Endothelial cell of umbilical vein (primary cell): ENCODE data around the gene BTBD10. TPM values are rescaled to one million over a fixed set of nuclear protein-coding genes. Genes with fewer than 3 reads are reported as not detected.

Source experiments
- BruUV-seq: library from RNA; stranded (reverse); fragments of 400-500 nt; replicated peaks from 2 replicates; lab custom pipeline; 2021; lab: Mats Ljungman, UMichigan
- CTCF ChIA-PET: fragments of 300-600, 350-600 bp; sonication (Branson Sonifier 250); formaldehyde crosslinking; loops from one replicate; lab custom pipeline; 2021; ENCODE audit warnings: antibody characterized with exemption, inconsistent platforms; lab: Charles Lee
- POLR2A ChIA-PET: fragments of 300-600, 350-600 bp; sonication (Branson Sonifier 250); formaldehyde crosslinking; loops from one replicate; lab custom pipeline; 2021; ENCODE audit warnings: antibody characterized with exemption, inconsistent platforms; lab: Charles Lee
- DNase-seq: peaks from one replicate; pipeline ENCODE4 v3.0.0-alpha.2; 2011; ENCODE audit warnings: low read depth, low spot score
- FAIRE-seq: peaks from 2 replicates; lab custom pipeline; 2011; peaks lifted over from hg19 to GRCh38; lab: Jason Lieb, UNC
- H2AFZ ChIP-seq: 2 replicates; pipeline ENCODE4 v1.6.0; 2012; ENCODE audit warnings: low read depth, low read length, control low read depth, inconsistent platforms
- H3K27ac ChIP-seq: 2 replicates; pipeline ENCODE4 v1.5.1; 2011; ENCODE audit warnings: low read depth, mild to moderate bottlenecking, control low read depth, low read length, moderate library complexity; ENCODE audit not compliant: insufficient read depth
- H3K27me3 ChIP-seq, 2 experiments: 2 replicates each; pipeline versions ENCODE4 v1.6.0 to v1.6.1; 2011; ENCODE audit warnings: low read length in 2 of 2, mixed read lengths in 1 of 2; ENCODE audit not compliant: control insufficient read depth in 2 of 2, insufficient read depth in 2 of 2
- H3K36me3 ChIP-seq, 2 experiments: 2 replicates in 1 of 2; 3 replicates in 1 of 2; pipeline ENCODE4 v1.5.1; 2011; ENCODE audit warnings: low read length in 2 of 2, mild to moderate bottlenecking in 1 of 2, moderate library complexity in 1 of 2; ENCODE audit not compliant: control insufficient read depth in 2 of 2, insufficient read depth in 2 of 2; ENCODE audit errors: extremely low read depth in 1 of 2
- H3K4me1 ChIP-seq: 3 replicates; pipeline ENCODE4 v1.5.1; 2011; ENCODE audit warnings: mild to moderate bottlenecking, low read length; ENCODE audit not compliant: control insufficient read depth, insufficient read depth; ENCODE audit errors: extremely low read depth
- H3K4me2 ChIP-seq: 2 replicates; pipeline ENCODE4 v1.6.1; 2011; ENCODE audit warnings: low read length, control low read depth, mixed read lengths; ENCODE audit not compliant: insufficient read depth
- H3K4me3 ChIP-seq, 3 experiments: fragments of 200-600 bp in 1 of 3; sonication (generic), shearing (Covaris generic) in 1 of 3; replicated peaks in 1 of 3; 2 replicates each; pipeline ENCODE4 v1.5.1; 2011 to 2016; ENCODE audit warnings: control low read depth in 3 of 3, low read length in 3 of 3, mild to moderate bottlenecking in 2 of 3, inconsistent platforms in 1 of 3, low read depth in 1 of 3, moderate library complexity in 1 of 3; ENCODE audit not compliant: insufficient read depth in 1 of 3
- H3K79me2 ChIP-seq: 2 replicates; pipeline ENCODE4 v1.6.0; 2012; ENCODE audit warnings: low read length, inconsistent platforms; ENCODE audit not compliant: control insufficient read depth, insufficient read depth
- H3K9ac ChIP-seq: replicated peaks from 2 replicates; pipeline ENCODE3; 2011; ENCODE audit warnings: low read length, control low read depth; ENCODE audit not compliant: insufficient read depth; ENCODE audit errors: extremely low read depth
- H3K9me1 ChIP-seq: replicated peaks from 3 replicates; pipeline ENCODE4 v1.6.0; 2011; ENCODE audit warnings: mild to moderate bottlenecking, low read length; ENCODE audit not compliant: control insufficient read depth, insufficient read depth; ENCODE audit errors: extremely low read depth
- H3K9me3 ChIP-seq: replicated peaks from 2 replicates; pipeline ENCODE4 v1.5.1; 2012; ENCODE audit warnings: low read length, inconsistent platforms; ENCODE audit not compliant: control insufficient read depth, insufficient read depth
- H4K20me1 ChIP-seq: replicated peaks from 2 replicates; pipeline ENCODE3; 2011; ENCODE audit warnings: mild to moderate bottlenecking, low read length; ENCODE audit not compliant: control insufficient read depth, insufficient read depth; ENCODE audit errors: extremely low read depth
- EZH2 ChIP-seq: IDR thresholded peaks from 2 replicates; pipeline ENCODE4 v1.6.1; 2012; ENCODE audit warnings: borderline replicate concordance, low read depth, mild to moderate bottlenecking, moderate library complexity, low read length, inconsistent platforms; ENCODE audit not compliant: severe bottlenecking
- FOS ChIP-seq: IDR thresholded peaks from 2 replicates; pipeline ENCODE4 v1.6.1; 2011; ENCODE audit warnings: mild to moderate bottlenecking, low read length, moderate library complexity, borderline replicate concordance; ENCODE audit not compliant: insufficient read depth
- GATA2 ChIP-seq: IDR thresholded peaks from 2 replicates; pipeline ENCODE4 v1.7.0; 2011; ENCODE audit warnings: low read depth, mild to moderate bottlenecking, moderate library complexity, mixed read lengths, low read length; ENCODE audit not compliant: insufficient read length, insufficient read depth
- JUN ChIP-seq: IDR thresholded peaks from 2 replicates; pipeline ENCODE4 v1.6.1; 2011; ENCODE audit warnings: borderline replicate concordance, low read depth; ENCODE audit not compliant: insufficient read length, insufficient read depth
- MAX ChIP-seq: IDR thresholded peaks from 2 replicates; pipeline ENCODE4 v1.6.1; 2011; ENCODE audit not compliant: insufficient read depth, insufficient read length
- MYC ChIP-seq: IDR thresholded peaks from one replicate; pipeline ENCODE4 v1.6.1; 2011; ENCODE audit warnings: mild to moderate bottlenecking, low read depth, low read length
- POLR2A ChIP-seq: IDR thresholded peaks from 2 replicates; pipeline ENCODE4 v1.6.1; 2012; ENCODE audit warnings: low read depth, mild to moderate bottlenecking, control low read depth, low read length
- POLR2AphosphoS5 ChIP-seq: IDR thresholded peaks from 2 replicates; pipeline ENCODE4 v1.6.1; 2012; ENCODE audit warnings: low read depth, mild to moderate bottlenecking, control low read depth, low read length, moderate library complexity; ENCODE audit not compliant: insufficient read depth
- dilution Hi-C: fragments of 300-500 bp; cut with MboI; formaldehyde crosslinking; loops from one replicate; pipeline ENCODE4 v1.15.0; 2019; ENCODE audit warnings: low sequenced_read_pairs; ENCODE audit not compliant: extremely low pct_ligation_motif_present
- intact Hi-C: fragments of 100-400 bp; cut with micrococcal nuclease; formaldehyde crosslinking; loops from one replicate; pipeline ENCODE4 v1.10.0; 2022
- polyA plus RNA-seq, 4 experiments: library from polyadenylated mRNA; depleted of rRNA in 3 of 4; stranded (reverse) in 3 of 4; unstranded in 1 of 4; fragments of >200 nt; gene quantifications; 2 replicates each; pipeline versions ENCODE4 v1.2.1 to v1.2.3, GENCODE V29; 2011 to 2012; ENCODE audit warnings: missing spikeins in 1 of 4
- total RNA-seq: library from RNA; stranded (reverse); gene quantifications from 2 replicates; pipeline ENCODE4 v1.2.3, GENCODE V29; 2021
- TF ChIP-seq, protein P1 (sequence below), 2 donors: IDR thresholded peaks; 1 replicate in 1 of 2; 2 replicates in 1 of 2; pipeline ENCODE4 v1.5.1; 2011; ENCODE audit warnings: low read length in 2 of 2, mild to moderate bottlenecking in 2 of 2, moderate library complexity in 2 of 2, control low read depth in 1 of 2, inconsistent platforms in 1 of 2, low read depth in 1 of 2; ENCODE audit not compliant: insufficient read depth in 1 of 2; ENCODE audit errors: extremely low read depth in 1 of 2

Gene BTBD10
- total and polyA plus RNA-seq, 2 donors (not counting 3 experiments of a cell fraction or from before 2014, with no cell fraction given): 31.7 to 49.6 TPM

DNA sequence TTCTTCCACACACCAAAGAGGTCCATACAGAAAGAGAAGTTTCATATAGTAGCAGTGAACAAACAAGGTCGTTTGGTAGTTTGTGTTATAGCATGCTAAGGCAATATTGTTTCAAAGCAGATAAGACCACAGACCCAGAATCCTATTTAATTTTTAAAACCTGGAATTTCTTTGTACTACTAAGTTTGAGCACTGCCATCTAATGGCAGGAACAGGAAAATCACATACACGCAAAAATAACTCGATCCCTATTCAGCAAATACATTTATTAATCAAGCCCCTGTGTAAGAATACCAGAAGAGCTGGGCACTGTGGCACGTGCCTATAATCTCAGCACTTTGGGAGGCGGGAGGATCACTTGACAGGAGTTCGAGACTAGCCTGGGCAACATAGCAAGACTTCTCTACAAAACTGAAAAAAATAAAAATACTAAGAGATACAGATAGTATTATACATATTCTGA is 2.9 kb upstream of the BTBD10 start:
- Histone ChIP-seq H3K9ac (no peak overlapping the region), H3K4me3 (no peak overlapping the region), H3K36me3 (no peaks in the 10 kb centered on the region), H4K20me1 (no peaks in the 10 kb centered on the region), H3K4me2 (no peak overlapping the region), H3K27ac (no peak overlapping the region), H3K9me3 (no peaks in the 10 kb centered on the region), H3K9me1 (no peaks in the 10 kb centered on the region), H3K79me2 (peaks cover 20% of the 10 kb centered on the region), H2AFZ (no peak overlapping the region), H3K4me1 (peaks cover 9% of the 10 kb centered on the region), H3K27me3 (peaks cover 8 to 17% of the 10 kb centered on the region in 2 experiments)
- peak; percentile 66 for DNase-seq
- CTCF ChIA-PET: interaction anchor here (0.6 to 4.3 kb wide), 25 partner anchors 12 to 257 kb away, joined by 3 to 52 read pairs (median 5); no protein-coding TSS in a partner anchor
- POLR2A ChIA-PET: no interaction called here
- intact Hi-C loops: loop anchor here (2.0 kb wide), 1 partner anchor 255 kb away; no protein-coding TSS in a partner anchor
- FAIRE-seq: no peak
- no TSS peak for BruUV-seq
- no peak for TF ChIP-seq POLR2A
- TF ChIP-seq, protein P1, sequence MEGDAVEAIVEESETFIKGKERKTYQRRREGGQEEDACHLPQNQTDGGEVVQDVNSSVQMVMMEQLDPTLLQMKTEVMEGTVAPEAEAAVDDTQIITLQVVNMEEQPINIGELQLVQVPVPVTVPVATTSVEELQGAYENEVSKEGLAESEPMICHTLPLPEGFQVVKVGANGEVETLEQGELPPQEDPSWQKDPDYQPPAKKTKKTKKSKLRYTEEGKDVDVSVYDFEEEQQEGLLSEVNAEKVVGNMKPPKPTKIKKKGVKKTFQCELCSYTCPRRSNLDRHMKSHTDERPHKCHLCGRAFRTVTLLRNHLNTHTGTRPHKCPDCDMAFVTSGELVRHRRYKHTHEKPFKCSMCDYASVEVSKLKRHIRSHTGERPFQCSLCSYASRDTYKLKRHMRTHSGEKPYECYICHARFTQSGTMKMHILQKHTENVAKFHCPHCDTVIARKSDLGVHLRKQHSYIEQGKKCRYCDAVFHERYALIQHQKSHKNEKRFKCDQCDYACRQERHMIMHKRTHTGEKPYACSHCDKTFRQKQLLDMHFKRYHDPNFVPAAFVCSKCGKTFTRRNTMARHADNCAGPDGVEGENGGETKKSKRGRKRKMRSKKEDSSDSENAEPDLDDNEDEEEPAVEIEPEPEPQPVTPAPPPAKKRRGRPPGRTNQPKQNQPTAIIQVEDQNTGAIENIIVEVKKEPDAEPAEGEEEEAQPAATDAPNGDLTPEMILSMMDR (IDR thresholded peaks at IDR 0.05; ENCODE audit: extremely low read depth in 1 of 2, insufficient read depth in 1 of 2, low read depth in 1 of 2, low read length in 2 of 2): peak; percentile 47 to 58
- dilution Hi-C loops: no loop called here

- POLR2A ChIA-PET: interaction anchor here (1.5 kb wide), 1 partner anchor 78 kb away, joined by 4 read pairs; no protein-coding TSS in a partner anchor
- Histone ChIP-seq H3K27me3 (peaks cover 3 to 6% of the 10 kb centered on the region in 2 experiments), H3K9me1 (no peaks in the 10 kb centered on the region), H3K9ac (peak overlapping the region; percentile 89), H3K79me2 (peaks cover 39% of the 10 kb centered on the region), H3K27ac (peak overlapping the region; percentile 60), H2AFZ (peak overlapping the region; percentile 90), H3K4me1 (peaks cover 26% of the 10 kb centered on the region), H3K9me3 (no peaks in the 10 kb centered on the region), H3K4me3 (peak overlapping the region; percentile 13 to 76 (median 70)), H3K36me3 (no peaks in the 10 kb centered on the region), H3K4me2 (peak overlapping the region; percentile 79), H4K20me1 (no peaks in the 10 kb centered on the region)
- dilution Hi-C loops (no loop called here), intact Hi-C loops (loop anchor here (1.0 to 5.0 kb wide), 7 partner anchors 18 to 247 kb away; partner anchors contain the start of genes BMAL1 and FAR1)
- BruUV-seq: no TSS peak
- DNase-seq (no peak), FAIRE-seq (no peak)
- CTCF ChIA-PET: interaction anchor here (0.8 to 3.4 kb wide), 14 partner anchors 9 to 500 kb away, joined by 3 to 22 read pairs (median 5); no protein-coding TSS in a partner anchor
- TF ChIP-seq GATA2: no peak
- TF ChIP-seq JUN: no peak
- no peak for TF ChIP-seq MAX
- TF ChIP-seq POLR2AphosphoS5: no peak
- no peak for TF ChIP-seq POLR2A
- TF ChIP-seq FOS: no peak
- TF ChIP-seq, protein P1 (IDR thresholded peaks at IDR 0.05; ENCODE audit: extremely low read depth in 1 of 2, insufficient read depth in 1 of 2, low read depth in 1 of 2, low read length in 2 of 2): no peak
- no peak for TF ChIP-seq MYC
- TF ChIP-seq EZH2: no peak
Observed at GRCh38 chr11:13463779-13464290, 813 bp upstream of the BTBD10 start.
